ENCODE results near the gene WNT11. TPM values are rescaled to one million over a fixed set of nuclear protein-coding genes. Genes with fewer than 3 reads are reported as not detected.
A peak's percentile ranks its signal among the peaks of the same experiment; 100 is the strongest.

The WNT11 gene
- total RNA-seq, 1 donor from 2014 or later, result 0.26 TPM

DNA sequence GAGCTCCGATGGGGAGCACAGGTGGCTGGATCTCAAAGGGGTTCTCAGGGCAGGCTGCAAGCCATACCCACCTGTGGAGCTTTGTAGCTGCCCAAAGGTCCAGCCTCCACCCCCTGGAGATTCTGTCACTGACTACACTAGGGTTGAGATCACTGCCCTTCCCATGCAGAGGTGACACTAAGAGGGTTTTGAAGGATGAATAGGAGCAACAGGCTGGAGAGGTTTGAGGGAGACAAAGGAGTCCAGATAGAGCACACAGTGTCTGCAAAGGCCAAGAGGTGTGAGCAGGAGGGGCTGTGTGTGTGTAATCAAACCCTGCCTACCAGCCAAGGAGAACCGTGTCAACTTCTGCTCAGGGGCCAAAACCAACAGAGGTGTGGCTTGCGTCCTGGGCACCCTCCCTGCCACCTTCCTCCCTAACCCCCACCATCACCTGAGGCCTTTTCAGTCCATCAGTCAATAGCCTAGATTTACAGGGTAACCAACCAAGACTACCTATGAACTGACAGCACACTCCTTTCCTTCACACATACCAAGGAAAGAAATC lies 43.0 kb upstream of the WNT11 start:
- H3K9me3 Mint-ChIP-seq, result no peaks in the 10 kb centered on the region

DNA sequence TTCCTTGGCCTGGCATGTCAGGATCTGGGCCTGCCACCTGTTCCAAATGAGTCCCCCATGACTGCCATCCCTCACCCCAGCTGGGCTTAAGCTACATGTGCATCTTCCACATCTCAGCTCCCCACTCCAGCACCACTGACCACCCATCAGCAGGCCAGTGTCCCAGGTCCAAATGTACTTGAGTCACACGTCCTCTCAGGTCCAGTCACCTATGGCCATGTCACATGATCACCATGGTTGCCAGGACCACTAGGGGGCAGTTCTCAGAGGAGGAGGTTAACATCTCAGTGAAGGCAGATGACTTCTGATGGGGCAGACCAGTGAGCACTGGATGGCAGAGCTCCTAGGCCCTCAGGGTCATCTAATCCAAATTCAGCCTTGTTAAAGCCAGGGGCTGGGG lies 41.9 kb upstream of the WNT11 start:
- Histone ChIP-seq H3F3A (ENCODE audit: low read depth) (no peaks in the 10 kb centered on the region), H3K4me3 (no peak overlapping the region), H3K27me3 (peaks cover 10% of the 10 kb centered on the region), H3K36me3 (no peaks in the 10 kb centered on the region), H2AFZ (replicated peaks) (no peak overlapping the region), H3K27ac (no peak overlapping the region), H3K9me3 (ENCODE audit: low read depth) (no peaks in the 10 kb centered on the region), H3K9ac (no peak overlapping the region), H4K20me1 (ENCODE audit: low read depth) (no peaks in the 10 kb centered on the region), H3K79me2 (ENCODE audit: low read depth) (no peaks in the 10 kb centered on the region), H3K4me1 (peaks cover under 1% of the 10 kb centered on the region), H3K4me2 (no peak overlapping the region)
- peaks cover 8% of the 10 kb centered on the region for H3K4me1 Mint-ChIP-seq
- H3K9me3 Mint-ChIP-seq, result no peaks in the 10 kb centered on the region
- no peak overlapping the region for H3K27ac Mint-ChIP-seq
- no peak overlapping the region for H3K4me3 Mint-ChIP-seq
- H3K36me3 Mint-ChIP-seq, result no peaks in the 10 kb centered on the region
- peak; percentile 49 for DNase-seq (ENCODE audit: low spot score)
- peaks cover 13% of the 10 kb centered on the region for H3K27me3 Mint-ChIP-seq (ENCODE audit: insufficient read depth, low read depth)
- TF ChIP-seq, protein P1, sequence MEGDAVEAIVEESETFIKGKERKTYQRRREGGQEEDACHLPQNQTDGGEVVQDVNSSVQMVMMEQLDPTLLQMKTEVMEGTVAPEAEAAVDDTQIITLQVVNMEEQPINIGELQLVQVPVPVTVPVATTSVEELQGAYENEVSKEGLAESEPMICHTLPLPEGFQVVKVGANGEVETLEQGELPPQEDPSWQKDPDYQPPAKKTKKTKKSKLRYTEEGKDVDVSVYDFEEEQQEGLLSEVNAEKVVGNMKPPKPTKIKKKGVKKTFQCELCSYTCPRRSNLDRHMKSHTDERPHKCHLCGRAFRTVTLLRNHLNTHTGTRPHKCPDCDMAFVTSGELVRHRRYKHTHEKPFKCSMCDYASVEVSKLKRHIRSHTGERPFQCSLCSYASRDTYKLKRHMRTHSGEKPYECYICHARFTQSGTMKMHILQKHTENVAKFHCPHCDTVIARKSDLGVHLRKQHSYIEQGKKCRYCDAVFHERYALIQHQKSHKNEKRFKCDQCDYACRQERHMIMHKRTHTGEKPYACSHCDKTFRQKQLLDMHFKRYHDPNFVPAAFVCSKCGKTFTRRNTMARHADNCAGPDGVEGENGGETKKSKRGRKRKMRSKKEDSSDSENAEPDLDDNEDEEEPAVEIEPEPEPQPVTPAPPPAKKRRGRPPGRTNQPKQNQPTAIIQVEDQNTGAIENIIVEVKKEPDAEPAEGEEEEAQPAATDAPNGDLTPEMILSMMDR (IDR thresholded peaks at IDR 0.05), result peak; percentile 49
- TF ChIP-seq EZH2phosphoT487 (IDR thresholded peaks at IDR 0.05), result no peak

More for the DNA sequence above, 43.0 kb upstream of the WNT11 start:
- H3K79me2 ChIP-seq (ENCODE audit: low read depth), result no peaks in the 10 kb centered on the region
- no peak overlapping the region for H3K4me3 ChIP-seq
- no peaks in the 10 kb centered on the region for H3F3A ChIP-seq (ENCODE audit: low read depth)
- H3K4me1 ChIP-seq, result no peaks in the 10 kb centered on the region
- Mint-ChIP-seq H3K27me3 (ENCODE audit: insufficient read depth, low read depth) (peaks cover 18% of the 10 kb centered on the region), H3K4me1 (peaks cover 3% of the 10 kb centered on the region), H3K36me3 (no peaks in the 10 kb centered on the region), H3K27ac (no peak overlapping the region), H3K4me3 (no peak overlapping the region)
- no peak overlapping the region for H3K4me2 ChIP-seq
- DNase-seq (ENCODE audit: low spot score), result no peak
- peaks cover 3% of the 10 kb centered on the region for H3K27me3 ChIP-seq
- no peak overlapping the region for H3K9ac ChIP-seq
- H4K20me1 ChIP-seq (ENCODE audit: low read depth), result no peaks in the 10 kb centered on the region
- no peak overlapping the region for H3K27ac ChIP-seq
- H2AFZ ChIP-seq (replicated peaks), result no peak overlapping the region
- H3K9me3 ChIP-seq (ENCODE audit: low read depth), result no peaks in the 10 kb centered on the region
- no peaks in the 10 kb centered on the region for H3K36me3 ChIP-seq
- TF ChIP-seq EZH2 (IDR thresholded peaks at IDR 0.05), result no peak
- TF ChIP-seq EZH2phosphoT487 (IDR thresholded peaks at IDR 0.05), result no peak
- TF ChIP-seq, protein P1 (IDR thresholded peaks at IDR 0.05), result no peak

DNA sequence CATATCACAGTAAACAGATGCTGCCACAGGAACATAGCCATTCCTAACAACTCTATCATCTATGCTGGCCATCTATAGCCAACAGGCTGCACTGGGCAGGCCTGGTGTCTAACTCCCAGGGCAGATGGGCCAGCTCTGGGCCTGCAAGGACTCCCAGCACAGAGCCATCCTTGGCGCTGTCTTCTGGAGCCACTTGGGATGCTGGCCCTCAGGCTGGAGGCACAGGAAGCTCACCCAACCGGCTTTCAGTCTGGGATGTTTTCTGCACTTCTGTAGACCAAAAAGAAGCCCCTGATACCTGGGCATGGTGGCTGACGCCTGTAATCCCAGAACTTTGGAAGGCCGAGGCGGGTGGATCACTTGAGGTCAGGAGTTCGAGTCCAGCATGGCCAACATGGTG lies 40.8 kb upstream of the WNT11 start:
- Mint-ChIP-seq H3K27ac (no peak overlapping the region), H3K27me3 (ENCODE audit: insufficient read depth, low read depth) (peaks cover 12% of the 10 kb centered on the region), H3K4me1 (peaks cover 11% of the 10 kb centered on the region), H3K36me3 (no peaks in the 10 kb centered on the region), H3K9me3 (no peaks in the 10 kb centered on the region), H3K4me3 (no peak overlapping the region)
- H3K4me1 ChIP-seq, result peaks cover 5% of the 10 kb centered on the region
- H2AFZ ChIP-seq (replicated peaks), result no peak overlapping the region
- H3K4me3 ChIP-seq, result no peak overlapping the region
- TF ChIP-seq EZH2phosphoT487 (IDR thresholded peaks at IDR 0.05) (no peak), EZH2 (IDR thresholded peaks at IDR 0.05) (no peak)
- TF ChIP-seq, protein P1 (IDR thresholded peaks at IDR 0.05), result no peak
- no peak overlapping the region for H3K9ac ChIP-seq
- no peaks in the 10 kb centered on the region for H3K79me2 ChIP-seq (ENCODE audit: low read depth)
- no peak for DNase-seq (ENCODE audit: low spot score)
- H3K36me3 ChIP-seq, result no peaks in the 10 kb centered on the region
- peaks cover 19% of the 10 kb centered on the region for H3K27me3 ChIP-seq
- H3K9me3 ChIP-seq (ENCODE audit: low read depth), result no peaks in the 10 kb centered on the region
- no peaks in the 10 kb centered on the region for H4K20me1 ChIP-seq (ENCODE audit: low read depth)
- no peak overlapping the region for H3K4me2 ChIP-seq
- no peaks in the 10 kb centered on the region for H3F3A ChIP-seq (ENCODE audit: low read depth)
- H3K27ac ChIP-seq, result no peak overlapping the region
